Suprapubic skin (tissue), 4 donors: Measurements from ENCODE around the gene DNAJC11. TPM values are rescaled to one million over a fixed set of nuclear protein-coding genes. Genes with fewer than 3 reads are reported as not detected.

ENCODE experiments used
- DNase-seq, 2 donors: peaks; one replicate each; pipeline ENCODE4 v3.0.0-alpha.2; 2019; ENCODE audit warnings: low spot score in 2 of 2
- H3K27ac ChIP-seq: fragments of 200-600 bp; sonication (generic); one replicate; pipeline ENCODE4 v1.5.1; 2019
- H3K27me3 ChIP-seq: fragments of 200-600 bp; sonication (generic); one replicate; pipeline ENCODE4 v1.5.1; 2019
- H3K36me3 ChIP-seq: fragments of 200-600 bp; sonication (generic); one replicate; pipeline ENCODE4 v1.5.1; 2019
- H3K4me1 ChIP-seq: fragments of 200-600 bp; sonication (generic); one replicate; pipeline ENCODE4 v1.5.1; 2019
- H3K4me3 ChIP-seq: fragments of 200-600 bp; sonication (generic); one replicate; pipeline ENCODE4 v1.5.1; 2019; ENCODE audit warnings: mild to moderate bottlenecking
- H3K9me3 ChIP-seq: fragments of 200-600 bp; sonication (generic); one replicate; pipeline ENCODE4 v1.5.1; 2019
- CTCF ChIP-seq, 2 donors: fragments of 200-600 bp in 1 of 2; fragments of 450-650 bp in 1 of 2; sonication (generic) in 1 of 2; IDR thresholded peaks; one replicate each; pipeline ENCODE4 v1.5.1; 2016 to 2019; ENCODE audit warnings: antibody characterized with exemption in 2 of 2, mild to moderate bottlenecking in 1 of 2, moderate library complexity in 1 of 2
- EP300 ChIP-seq: sonication (generic); formaldehyde crosslinking; IDR thresholded peaks from one replicate; pipeline ENCODE4 v1.6.1; 2017; ENCODE audit warnings: antibody characterized with exemption
- POLR2A ChIP-seq, 2 donors: fragments of 450-650 bp; IDR thresholded peaks; one replicate each; pipeline ENCODE4 v1.6.1; 2017; ENCODE audit warnings: antibody characterized with exemption in 2 of 2, mild to moderate bottlenecking in 2 of 2, moderate library complexity in 2 of 2
- POLR2AphosphoS5 ChIP-seq, 3 donors: sonication (generic); formaldehyde crosslinking; IDR thresholded peaks; one replicate each; pipeline ENCODE4 v1.6.1; 2017; ENCODE audit warnings: antibody characterized with exemption in 3 of 3
- WGBS: methylation state at CpG from one replicate; pipeline ENCODE4 v1.1.5; 2018; 5-methylcytosine and 5-hydroxymethylcytosine counted together
- total RNA-seq, 4 donors: library from RNA; depleted of rRNA; stranded (reverse); fragments of >200 nt; gene quantifications; one replicate each; pipeline ENCODE4 v1.1.0, GENCODE V29; 2016

Gene DNAJC11
- total RNA-seq, 4 donors from 2014 or later: 22.9 to 53.0 (median 31.4) TPM

DNA sequence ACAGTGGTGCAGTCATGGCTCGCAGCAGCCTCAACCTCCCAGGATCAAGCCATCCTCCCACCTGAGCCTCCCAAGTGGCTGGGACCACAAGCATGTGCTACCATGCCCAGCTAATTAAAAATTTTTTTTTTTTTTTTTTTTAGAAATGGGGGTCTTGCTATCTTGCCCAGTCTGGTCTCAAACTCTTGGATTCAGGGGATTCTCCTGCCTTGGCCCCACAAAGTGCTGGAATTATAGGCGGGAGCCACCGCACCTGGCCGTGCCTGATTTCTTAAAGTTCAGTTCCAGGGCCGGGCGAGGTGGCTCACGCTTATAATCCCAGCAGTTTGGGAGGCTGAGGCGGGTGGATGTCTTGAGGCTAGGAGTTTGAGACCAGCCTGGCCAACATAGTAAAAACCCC is 70.6 kb downstream of the DNAJC11 start:
- no peak overlapping the region for H3K27ac ChIP-seq
- no peak for DNase-seq
- H3K9me3 ChIP-seq: no peaks in the 10 kb centered on the region
- no peak overlapping the region for H3K4me3 ChIP-seq
- peaks cover 81% of the 10 kb centered on the region for H3K36me3 ChIP-seq
- peaks cover 8% of the 10 kb centered on the region for H3K4me1 ChIP-seq
- no peak for TF ChIP-seq POLR2AphosphoS5 (IDR thresholded peaks at IDR 0.05)
- no peak for TF ChIP-seq CTCF (IDR thresholded peaks at IDR 0.05)
- TF ChIP-seq EP300: no peak
- no peak for TF ChIP-seq POLR2A (IDR thresholded peaks at IDR 0.05)
- H3K27me3 ChIP-seq: no peaks in the 10 kb centered on the region
- WGBS: 95% methylated on average over 8 of the region's 8 CpGs

DNA sequence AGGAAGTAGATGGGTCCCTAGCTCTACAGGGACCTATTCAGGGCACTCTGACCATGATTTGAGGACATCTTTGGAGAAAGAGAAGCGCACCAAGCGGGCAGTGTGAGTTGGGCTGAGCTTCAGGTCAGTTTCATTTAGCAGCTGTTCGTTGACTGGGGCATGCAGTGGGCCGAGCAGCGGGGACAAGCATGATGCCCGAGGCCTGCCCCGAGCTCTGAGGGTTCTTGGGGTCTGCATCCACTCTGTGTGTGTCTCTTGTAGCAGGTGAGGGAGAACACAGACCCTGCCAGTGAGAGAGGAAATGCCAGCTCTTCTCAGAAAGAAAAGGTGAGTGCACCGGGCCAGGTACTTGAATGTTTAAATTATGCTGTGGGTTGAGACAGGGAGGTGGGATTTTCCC is 71.6 kb downstream of the DNAJC11 start:
- Histone ChIP-seq H3K9me3 (no peaks in the 10 kb centered on the region), H3K27ac (no peak overlapping the region), H3K36me3 (peaks cover 71% of the 10 kb centered on the region), H3K4me1 (peaks cover 11% of the 10 kb centered on the region), H3K4me3 (no peak overlapping the region), H3K27me3 (no peaks in the 10 kb centered on the region)
- DNase-seq: no peak
- WGBS: 94% methylated on average over 8 of the region's 8 CpGs
- TF ChIP-seq EP300 (no peak), POLR2AphosphoS5 (IDR thresholded peaks at IDR 0.05) (no peak), POLR2A (IDR thresholded peaks at IDR 0.05) (no peak), CTCF (IDR thresholded peaks at IDR 0.05) (no peak)

DNA sequence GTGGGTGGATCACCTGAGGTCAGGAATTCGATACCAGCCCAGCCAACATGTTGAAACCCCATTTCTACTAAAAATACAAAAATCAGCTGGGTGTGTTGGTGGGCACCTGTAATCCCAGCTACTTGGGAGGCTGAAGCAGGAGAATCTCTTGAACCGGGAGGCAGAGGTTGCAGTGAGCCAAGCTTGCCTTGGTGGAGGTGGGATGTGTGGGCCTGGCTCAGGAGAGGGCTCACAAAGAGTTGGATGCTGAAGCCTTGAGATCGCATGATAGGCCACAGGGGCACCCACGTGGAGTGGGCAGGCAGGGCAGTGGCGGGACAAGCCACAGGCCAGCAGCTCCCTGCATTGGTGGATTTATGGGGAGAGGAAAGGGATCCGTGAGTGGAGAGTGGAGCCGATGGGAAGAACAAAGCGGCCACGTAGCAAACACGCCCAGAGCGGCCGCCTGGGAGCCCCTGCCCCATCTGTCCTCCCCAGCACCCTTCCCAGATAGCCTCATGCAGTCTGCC is 72.6 kb downstream of the DNAJC11 start:
- peaks cover 65% of the 10 kb centered on the region for H3K36me3 ChIP-seq

DNA sequence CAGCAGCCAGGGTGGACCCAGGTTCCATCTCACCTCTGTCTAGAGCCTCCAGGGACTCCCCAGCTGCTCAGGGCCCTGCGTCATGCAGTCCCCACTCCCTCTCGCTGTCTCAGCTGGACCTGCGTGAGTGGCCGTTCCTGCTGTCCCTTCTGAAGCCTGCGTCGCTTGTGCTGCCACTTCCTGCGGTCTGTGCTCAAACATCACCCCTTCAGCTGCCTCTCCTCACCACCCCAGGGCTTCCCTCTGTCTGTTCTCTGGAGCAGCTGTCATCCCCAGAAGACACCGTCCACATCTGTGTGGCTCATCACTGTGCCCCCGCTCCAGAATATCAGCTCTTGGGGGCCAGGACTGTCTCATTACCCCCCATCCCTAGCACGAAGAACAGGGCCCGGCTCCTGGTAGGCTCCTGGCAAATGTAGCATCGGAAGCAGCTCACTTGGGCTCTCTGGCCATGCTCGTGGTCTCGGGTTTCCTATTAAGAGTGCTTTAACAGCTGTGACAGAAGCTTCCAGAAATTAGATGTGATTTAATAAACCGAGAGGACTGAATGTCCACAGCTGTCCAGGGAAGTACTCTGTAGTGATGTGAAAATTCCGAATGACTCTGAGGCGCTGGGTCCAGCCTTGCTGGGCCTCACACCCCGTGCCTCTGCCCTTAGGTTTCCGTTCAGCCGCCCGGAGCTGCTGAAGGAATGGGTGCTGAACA is 73.6 kb downstream of the DNAJC11 start:
- Histone ChIP-seq H3K36me3 (peaks cover 55% of the 10 kb centered on the region), H3K9me3 (no peaks in the 10 kb centered on the region), H3K4me3 (no peak overlapping the region), H3K27me3 (no peaks in the 10 kb centered on the region), H3K27ac (no peak overlapping the region), H3K4me1 (peaks cover 22% of the 10 kb centered on the region)
- no peak for DNase-seq
- WGBS: 93% methylated on average over 20 of the region's 21 CpGs
- TF ChIP-seq POLR2AphosphoS5 (IDR thresholded peaks at IDR 0.05) (no peak), CTCF (IDR thresholded peaks at IDR 0.05) (no peak), EP300 (no peak), POLR2A (IDR thresholded peaks at IDR 0.05) (no peak)

More for the DNA sequence above, 72.6 kb downstream of the DNAJC11 start:
- Histone ChIP-seq H3K27ac (no peak overlapping the region), H3K9me3 (no peaks in the 10 kb centered on the region), H3K4me3 (no peak overlapping the region), H3K4me1 (peaks cover 17% of the 10 kb centered on the region), H3K27me3 (no peaks in the 10 kb centered on the region)
- WGBS: 86% methylated on average over 12 of the region's 12 CpGs
- DNase-seq: no peak
- TF ChIP-seq EP300: no peak
- TF ChIP-seq CTCF (IDR thresholded peaks at IDR 0.05): no peak
- no peak for TF ChIP-seq POLR2AphosphoS5 (IDR thresholded peaks at IDR 0.05)
- TF ChIP-seq POLR2A (IDR thresholded peaks at IDR 0.05): no peak

DNA sequence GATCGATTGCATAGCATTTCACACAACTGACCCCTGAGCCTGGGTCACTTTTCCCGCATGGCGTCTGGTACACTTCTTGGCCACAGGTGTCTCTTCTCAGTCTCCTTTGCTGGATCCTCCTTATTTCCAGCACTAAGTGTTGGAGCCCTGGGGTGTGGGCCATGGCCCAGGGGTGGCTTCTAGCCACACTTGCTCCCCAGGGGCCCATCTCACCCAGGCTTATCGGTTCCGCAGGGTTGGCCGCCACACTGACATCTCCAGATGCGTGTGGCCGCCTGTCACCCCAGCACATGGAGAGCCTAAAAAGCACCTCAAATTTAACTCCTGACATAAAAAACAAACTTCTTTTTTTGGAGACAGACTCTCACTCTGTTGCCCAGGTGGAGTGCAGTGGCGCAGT is 74.6 kb downstream of the DNAJC11 start:
- 95% methylated on average over 9 of the region's 9 CpGs for WGBS
- Histone ChIP-seq H3K36me3 (peaks cover 48% of the 10 kb centered on the region), H3K9me3 (no peaks in the 10 kb centered on the region), H3K27ac (no peak overlapping the region), H3K4me1 (peaks cover 22% of the 10 kb centered on the region), H3K27me3 (no peaks in the 10 kb centered on the region), H3K4me3 (no peak overlapping the region)
- TF ChIP-seq EP300 (no peak), POLR2AphosphoS5 (IDR thresholded peaks at IDR 0.05) (no peak), POLR2A (IDR thresholded peaks at IDR 0.05) (no peak), CTCF (IDR thresholded peaks at IDR 0.05) (no peak)
- no peak for DNase-seq
